Panc1 (cell line): ENCODE data around the gene SHISAL1.

Experiments used
- CTCF ChIP-seq: fragments of 450-650 bp; IDR thresholded peaks from 2 replicates; pipeline ENCODE4 v1.5.1; 2017; ENCODE audit warnings: mild to moderate bottlenecking
- REST ChIP-seq, 2 experiments: IDR thresholded peaks; 2 replicates each; pipeline ENCODE4 v1.6.1; 2011 to 2012; ENCODE audit warnings: low read depth in 2 of 2, control low read depth in 1 of 2, low read length in 1 of 2, mild to moderate bottlenecking in 1 of 2, moderate library complexity in 1 of 2; ENCODE audit not compliant: insufficient read depth in 1 of 2

- TF ChIP-seq CTCF, result no peak
- TF ChIP-seq REST (IDR thresholded peaks at IDR 0.05; ENCODE audit: insufficient read depth in 1 of 2, low read depth in 2 of 2, low read length in 1 of 2), result no peak
Measured at GRCh38 chr22:44293876-44294275, 18.9 kb downstream of the SHISAL1 start.
